ENCODE measurements around the gene REC8. TPM values are rescaled to one million over a fixed set of nuclear protein-coding genes. Genes with fewer than 3 reads are reported as not detected.
A peak's percentile ranks its signal among the peaks of the same experiment; 100 is the strongest.

Gene REC8
- total and polyA plus RNA-seq, 2 of the 13 experiments (the other 11 are each of a cell fraction or from before 2014, with no cell fraction given): 3.4 to 14.7 TPM

- TF ChIP-seq ZFP1 (CRISPR knock-in tag; IDR thresholded peaks at IDR 0.05): no peak
- no peak; the same call in 1 of the 2 replicates for TF ChIP-seq ZNF512B (CRISPR knock-in tag; IDR thresholded peaks at IDR 0.05; ENCODE audit: borderline replicate concordance)
- TF ChIP-seq AKAP8 (CRISPR knock-in tag; IDR thresholded peaks at IDR 0.05): peak; percentile 77
- peak; percentile 32 for TF ChIP-seq HNRNPH1 (optimal IDR thresholded peaks at IDR 0.05; ENCODE audit: low read depth, low read length)
- 0 out of 2 replicates have a peak, but pooled peaks have one; percentile 18 for TF ChIP-seq ELF3 (CRISPR knock-in tag; IDR thresholded peaks at IDR 0.05)
- TF ChIP-seq PREB (CRISPR knock-in tag; IDR thresholded peaks at IDR 0.05): 0 out of 2 replicates have a peak, but pooled peaks have one; percentile 76
- TF ChIP-seq JUND (CRISPR knock-in tag; IDR thresholded peaks at IDR 0.05): no peak
- 0 out of 4 replicates have a peak, but pooled peaks of 1 of the 2 experiments have one; percentile 39 for TF ChIP-seq POLR2A (IDR thresholded peaks at IDR 0.05; ENCODE audit: insufficient read depth in 1 of 2, low read depth in 2 of 2, low read length in 2 of 2)
- no peak for TF ChIP-seq ZBTB42 (CRISPR knock-in tag; IDR thresholded peaks at IDR 0.05)
- TF ChIP-seq ZFP82 (CRISPR knock-in tag; IDR thresholded peaks at IDR 0.05; ENCODE audit: borderline replicate concordance): no peak
- peak; percentile 46; the same call in 1 of the 2 replicates for TF ChIP-seq ZNF552 (CRISPR knock-in tag; IDR thresholded peaks at IDR 0.05; ENCODE audit: borderline replicate concordance)
- no peak for TF ChIP-seq KDM4B (CRISPR knock-in tag; IDR thresholded peaks at IDR 0.05)
- no peak for TF ChIP-seq ATRX (CRISPR knock-in tag; IDR thresholded peaks at IDR 0.05; ENCODE audit: borderline replicate concordance)
- TF ChIP-seq EP300 (IDR thresholded peaks at IDR 0.05; ENCODE audit: low read depth in 2 of 2, low read length in 2 of 2): no peak
- 0 out of 2 replicates have a peak, but pooled peaks have one; percentile 28 for TF ChIP-seq EP300 (CRISPR knock-in tag; IDR thresholded peaks at IDR 0.05; ENCODE audit: borderline replicate concordance)
- TF ChIP-seq ZBTB39 (CRISPR knock-in tag; IDR thresholded peaks at IDR 0.05): no peak
- TF ChIP-seq DMAP1 (CRISPR knock-in tag; IDR thresholded peaks at IDR 0.05): no peak
- peak; percentile 55; the same call in 1 of the 2 replicates for TF ChIP-seq THAP7 (CRISPR knock-in tag; IDR thresholded peaks at IDR 0.05)
- 0 out of 2 replicates have a peak, but pooled peaks have one; percentile 15 for TF ChIP-seq IRF9 (CRISPR knock-in tag; IDR thresholded peaks at IDR 0.05; ENCODE audit: borderline replicate concordance)
- TF ChIP-seq ZNF138 (CRISPR knock-in tag; IDR thresholded peaks at IDR 0.05; ENCODE audit: low read depth): no peak
- TF ChIP-seq CENPX (CRISPR knock-in tag; IDR thresholded peaks at IDR 0.05): no peak
- TF ChIP-seq NFE2L1 (CRISPR knock-in tag; IDR thresholded peaks at IDR 0.05; ENCODE audit: borderline replicate concordance): no peak
Measured at GRCh38 chr14:24137529-24138395, 34.1 kb upstream of the REC8 start (continued).

All from HepG2 (cell line).